DMS79 (cell line): ENCODE measurements around the gene ZNF319.

Experiments
- DNase-seq: peaks from one replicate; lab custom pipeline; 2025; lab: John Stamatoyannopoulos, UW

ZNF319 gene

DNA sequence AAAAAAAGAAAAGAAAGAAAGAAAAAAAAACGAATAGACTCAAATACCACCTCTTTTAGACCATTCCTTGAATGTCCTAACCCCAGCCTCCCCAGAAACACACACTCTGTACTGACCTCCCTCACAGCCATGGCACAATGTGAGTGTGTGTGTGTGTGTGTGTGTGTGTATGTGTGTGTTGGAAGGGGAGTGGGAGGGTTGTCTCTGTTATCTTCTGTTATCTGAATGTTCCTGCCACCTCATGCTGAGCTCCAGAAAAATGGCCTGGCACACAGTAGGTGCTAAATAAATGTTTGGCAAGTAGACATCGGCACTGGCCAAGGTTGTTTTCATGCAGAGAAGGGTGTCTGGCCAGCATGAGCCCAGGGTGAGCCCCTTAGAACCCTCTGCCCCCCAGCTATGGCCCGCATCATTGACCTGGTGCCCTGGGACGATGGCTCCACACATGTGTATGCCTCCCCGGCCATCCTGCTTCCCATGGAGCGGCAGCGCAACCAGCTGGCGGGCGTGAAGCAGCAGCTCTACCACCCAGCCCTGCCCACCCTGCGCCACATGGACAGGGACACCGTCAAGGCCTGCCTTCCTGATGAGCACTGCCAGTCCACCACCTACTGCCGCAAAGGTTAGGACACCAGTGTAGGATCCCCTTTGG is 22.9 kb downstream of the ZNF319 start:
- no peak for DNase-seq

DNA sequence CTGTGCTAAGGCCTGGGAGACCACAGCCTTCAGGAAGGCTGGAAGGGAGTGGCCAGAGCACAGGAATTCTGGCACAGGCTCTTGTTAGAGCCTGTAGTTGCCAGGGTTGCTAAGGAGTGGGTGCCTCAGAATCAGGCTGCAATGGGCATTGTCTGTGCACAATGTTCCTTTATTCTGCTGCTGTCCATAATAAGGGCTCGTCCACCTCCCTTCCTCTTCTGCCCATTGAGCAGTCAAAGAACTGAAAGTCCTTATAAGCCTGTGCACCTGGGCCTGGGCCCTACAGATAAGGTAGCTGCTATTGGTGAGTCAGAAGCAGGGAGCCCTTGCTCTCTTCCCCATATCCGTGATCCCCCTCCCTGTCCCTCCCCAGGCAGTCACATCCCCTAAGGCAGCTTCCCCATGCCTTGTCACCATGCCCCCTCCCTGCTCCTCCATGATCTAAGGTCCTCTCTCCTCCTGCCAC is 24.1 kb downstream of the ZNF319 start:
- DNase-seq, result no peak

DNA sequence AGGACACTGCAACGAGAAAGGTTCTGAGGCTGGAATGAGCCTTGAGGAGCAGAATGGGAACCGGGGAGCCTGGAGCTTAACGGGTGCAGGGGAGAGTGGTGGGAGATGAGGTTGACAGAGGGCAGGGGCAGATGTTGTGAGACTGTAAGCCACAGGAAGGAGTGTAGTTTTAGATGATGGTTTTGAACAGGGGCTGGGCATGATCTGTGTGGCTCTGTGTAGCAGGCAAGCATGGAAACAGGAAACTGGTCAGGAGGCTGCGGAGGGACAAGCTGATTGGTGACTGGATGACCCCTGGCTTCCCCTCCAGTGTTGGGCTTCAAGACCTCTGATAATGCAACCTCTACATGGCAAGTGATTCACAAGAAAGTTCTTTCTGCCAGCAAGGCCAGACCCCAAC is 28.2 kb downstream of the ZNF319 start:
- no peak for DNase-seq

DNA sequence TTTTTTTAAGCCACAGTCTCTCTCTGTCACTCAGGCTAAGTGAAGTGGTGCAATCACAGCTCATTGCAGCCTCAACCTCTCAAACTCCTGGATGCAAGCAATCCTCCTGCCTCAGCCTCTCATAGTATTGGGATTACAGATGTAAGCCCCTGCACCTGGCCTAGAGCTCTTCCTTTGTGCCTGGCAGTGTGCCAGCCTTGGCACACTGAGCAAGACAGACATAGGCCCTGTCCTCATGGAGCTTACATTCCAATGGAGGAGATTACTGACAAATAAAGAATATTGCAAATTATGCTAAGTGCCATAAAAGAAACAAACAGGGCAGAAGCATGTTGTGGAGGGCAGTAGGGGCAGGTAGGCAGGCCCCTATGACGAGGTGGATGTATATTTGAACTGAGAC is 28.6 kb downstream of the ZNF319 start:
- no peak for DNase-seq

DNA sequence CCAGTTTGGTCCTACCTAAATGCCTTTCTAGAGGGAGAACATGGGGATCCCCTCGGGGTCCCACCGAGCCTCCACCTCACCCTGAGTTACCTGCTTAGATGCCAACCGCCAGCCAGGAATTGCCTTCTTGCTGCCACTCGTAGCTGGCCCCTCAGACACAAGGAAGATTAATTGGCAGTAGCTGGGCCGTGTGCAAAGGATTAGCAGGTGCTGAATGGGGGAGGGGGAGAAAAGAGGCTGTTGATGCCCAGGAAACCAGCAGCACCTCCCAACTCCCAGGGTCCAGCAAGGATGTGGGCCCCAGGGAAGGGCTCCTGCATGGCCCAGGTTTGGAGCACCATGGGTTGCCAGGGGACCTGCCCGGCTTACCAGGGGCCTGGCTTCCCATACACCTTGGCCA is 29.5 kb downstream of the ZNF319 start, which contains the start of gene CNGB1:
Gene CNGB1, minus strand, starts transcription at position 159 of the 400 bp plus-strand sequence. CDS start 3,842 bp downstream, outside the sequence.
- no peak for DNase-seq

DNA sequence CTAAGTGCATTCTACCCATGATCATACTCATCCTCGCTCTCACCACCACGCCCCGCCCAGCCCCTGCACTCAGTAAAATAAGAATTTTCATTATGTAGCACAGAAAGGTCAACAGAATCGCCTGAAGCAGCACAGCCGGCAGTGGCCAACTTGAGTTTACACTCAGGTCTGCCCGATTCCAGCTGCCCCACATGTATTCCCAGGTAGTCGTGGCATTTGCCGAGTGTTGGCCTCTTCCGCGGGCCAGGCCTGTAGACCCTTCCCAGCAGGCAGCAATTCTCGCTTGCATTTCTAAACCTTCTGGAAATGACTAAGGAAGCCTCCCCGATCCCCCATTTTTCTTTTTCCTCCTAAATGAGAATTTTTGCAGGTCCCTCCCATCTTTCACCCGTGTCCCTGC is 30.2 kb downstream of the ZNF319 start:
- no peak for DNase-seq

DNA sequence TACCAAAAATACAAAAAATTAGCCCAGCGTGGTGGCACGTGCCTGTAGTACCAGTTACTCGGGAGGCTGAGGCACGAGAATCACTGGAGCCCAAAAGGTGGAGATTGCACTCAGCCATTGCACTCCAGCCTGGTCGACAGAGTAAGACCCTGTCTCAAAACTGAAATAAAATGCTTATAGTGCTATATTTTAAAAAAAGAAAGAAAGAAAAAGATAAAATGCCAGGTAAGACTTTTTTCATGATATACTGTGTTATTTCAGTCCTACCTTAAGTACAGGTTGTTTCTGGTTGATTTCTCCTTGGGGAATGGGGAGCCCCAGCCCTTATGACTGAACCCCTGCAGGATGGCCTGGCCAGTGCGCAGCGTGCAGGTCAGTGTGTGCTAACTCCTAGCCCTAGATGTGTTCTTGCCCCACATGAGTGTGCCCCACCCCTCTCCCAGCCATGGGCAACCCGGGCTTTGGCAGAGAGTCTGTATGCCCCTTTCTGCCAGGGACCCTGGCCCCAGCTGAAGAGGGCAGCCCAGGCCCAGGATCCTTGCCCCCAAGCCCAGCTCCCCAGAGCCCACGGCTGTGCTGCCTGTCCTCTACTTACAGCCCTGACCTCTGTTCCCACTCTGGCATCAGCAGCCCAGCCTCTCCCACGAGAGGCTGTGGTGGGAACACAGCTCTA is 30.9 kb downstream of the ZNF319 start:
- no peak for DNase-seq

DNA sequence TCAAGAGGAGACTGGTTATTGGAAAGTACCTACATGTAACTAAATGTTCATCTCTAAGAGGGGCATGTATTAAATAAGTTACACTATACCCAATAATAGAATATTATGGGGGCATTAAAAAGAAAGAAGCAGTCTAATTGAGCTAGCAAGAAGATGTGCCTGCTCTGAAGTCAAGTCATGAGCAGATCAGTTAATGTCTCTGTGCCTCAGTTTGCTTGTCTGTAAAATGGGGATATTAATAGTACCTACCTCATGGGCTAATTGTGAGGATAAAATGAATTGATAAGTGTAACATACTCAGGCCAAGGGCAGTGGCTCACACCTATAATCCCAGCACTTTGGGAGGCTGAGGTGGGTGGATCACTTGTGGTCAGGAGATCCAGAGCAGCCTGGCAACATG is 32.6 kb downstream of the ZNF319 start:
- DNase-seq, result no peak

DNA sequence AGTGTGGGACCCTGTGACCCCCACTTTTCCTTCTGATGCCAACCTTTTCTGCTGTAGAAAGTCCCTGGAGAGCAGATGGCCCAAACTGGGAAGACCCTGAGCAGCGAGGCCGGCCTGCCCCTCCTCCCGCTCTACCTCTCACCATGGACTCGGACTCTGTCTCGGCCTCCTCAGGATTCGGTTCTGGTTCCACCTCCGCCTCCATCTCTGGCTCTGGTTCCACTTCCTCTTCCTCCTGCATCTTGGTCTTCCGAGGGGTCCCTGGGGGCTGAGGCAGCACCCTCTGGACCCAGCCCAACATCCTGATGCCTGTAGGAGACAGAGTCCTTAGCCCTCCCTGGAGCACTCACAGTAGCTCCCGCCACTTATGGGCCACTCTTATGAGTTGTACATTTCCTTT is 33.5 kb downstream of the ZNF319 start:
- no peak for DNase-seq

DNA sequence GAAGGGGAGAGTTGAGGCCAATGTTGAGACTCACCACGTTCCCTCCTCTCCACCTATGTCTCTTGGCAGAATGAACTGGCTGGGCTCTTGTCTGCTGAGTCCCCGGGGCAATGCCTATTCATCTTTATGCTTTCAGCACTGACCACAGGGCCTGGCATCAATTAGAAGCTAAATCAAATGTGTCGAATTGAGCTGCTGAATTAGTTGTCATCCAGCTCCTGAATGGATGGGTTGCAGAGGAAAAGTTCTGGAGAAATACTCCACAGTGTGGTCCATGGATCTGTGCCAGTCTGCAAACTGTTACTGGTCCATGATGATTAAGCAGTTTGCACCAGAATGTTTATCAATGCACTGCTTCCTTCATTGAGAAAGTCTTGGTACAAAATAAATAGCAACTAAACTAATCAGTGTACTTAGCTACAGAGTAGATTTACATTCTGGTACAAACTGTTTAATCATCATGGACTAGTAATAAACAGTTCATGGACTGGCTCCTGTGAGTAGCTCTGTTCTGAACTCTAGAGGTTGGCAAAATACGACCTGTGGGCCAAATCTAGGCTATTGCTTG is 34.2 kb downstream of the ZNF319 start:
- DNase-seq, result peak; percentile 4

DNA sequence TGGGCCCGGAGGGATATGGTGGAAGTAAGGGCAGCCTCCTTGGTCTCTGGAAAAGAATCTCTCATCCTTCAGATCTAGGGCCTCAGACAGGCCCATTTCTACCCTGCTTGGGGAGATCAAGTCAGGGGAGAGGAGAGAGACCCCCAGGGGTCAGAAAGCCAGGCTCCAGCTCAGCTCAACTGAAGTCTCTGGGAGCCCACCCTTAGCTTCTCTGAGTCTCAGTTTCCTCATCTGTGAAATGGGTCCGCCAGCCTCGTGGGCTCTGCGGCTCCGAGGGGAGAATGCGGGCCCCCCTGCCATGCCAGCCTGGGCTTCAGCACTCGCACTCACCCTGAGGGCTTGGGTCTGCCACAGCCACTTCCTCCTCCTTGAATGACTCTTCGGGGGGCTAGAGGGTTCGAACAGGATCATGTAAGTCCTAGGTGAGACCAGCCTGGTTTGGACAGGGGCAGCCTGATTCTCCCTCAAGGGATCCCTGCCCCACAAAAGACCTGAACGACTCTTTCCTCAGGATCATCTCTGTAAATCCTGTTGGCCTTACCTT is 36.2 kb downstream of the ZNF319 start:
- no peak for DNase-seq

DNA sequence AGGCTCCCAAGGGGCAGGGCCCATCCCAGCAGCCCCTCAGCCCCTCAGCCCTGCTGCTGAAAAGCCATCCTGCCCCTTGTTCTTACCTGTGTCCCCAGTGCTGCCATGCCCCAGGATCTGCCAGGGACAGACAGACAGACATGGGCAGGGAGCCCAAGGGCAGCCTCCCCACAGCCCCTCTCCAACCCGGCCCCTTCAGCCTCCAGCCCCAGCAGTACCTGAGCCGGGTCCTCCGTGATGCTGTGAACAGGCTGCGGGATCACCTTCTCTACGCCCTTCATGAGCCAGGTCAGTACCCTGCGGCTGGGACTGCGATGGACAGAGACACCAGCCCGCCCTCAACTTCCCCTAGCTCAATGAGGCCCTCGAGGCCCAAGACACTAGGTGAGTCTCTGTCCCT is 37.7 kb downstream of the ZNF319 start:
- DNase-seq, result no peak

DNA sequence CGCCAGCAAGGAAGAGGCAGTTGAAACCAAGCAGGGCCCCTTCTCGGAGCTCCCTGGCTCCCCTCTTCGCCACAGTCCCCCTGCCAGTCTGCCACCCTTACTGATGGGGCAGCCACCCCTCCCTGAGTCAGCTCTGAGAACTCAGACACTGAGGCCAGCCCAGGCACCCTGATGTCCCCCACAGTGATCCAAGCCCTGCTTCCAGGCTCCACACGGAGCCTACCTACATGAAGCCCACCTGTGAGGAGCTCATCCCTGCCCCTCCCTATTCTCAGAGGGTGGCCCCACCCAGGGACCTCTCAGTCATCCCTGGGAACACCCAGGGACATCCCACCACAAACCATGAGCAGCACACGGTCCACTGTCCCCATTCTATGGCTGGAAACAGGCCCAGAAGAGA is 38.4 kb downstream of the ZNF319 start:
- DNase-seq, result no peak

DNA sequence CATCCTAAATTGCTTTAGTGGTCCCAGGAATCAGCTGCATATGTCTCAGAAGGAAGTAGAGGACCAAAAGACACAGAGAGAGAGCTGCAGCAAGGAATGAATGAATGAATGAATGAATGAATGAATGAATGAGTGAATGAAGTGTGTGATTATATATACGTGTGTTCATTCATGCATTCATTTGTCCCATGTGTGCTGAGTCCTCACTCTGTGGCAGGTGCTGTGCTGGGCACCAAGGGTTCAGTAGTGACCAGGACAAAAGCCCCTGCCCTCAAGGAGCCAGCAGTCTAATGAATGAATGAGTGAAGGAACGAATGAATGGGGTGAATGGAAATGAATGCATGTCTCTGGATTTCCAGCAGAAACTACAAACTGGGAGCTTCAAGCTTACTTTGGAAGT is 38.9 kb downstream of the ZNF319 start:
- no peak for DNase-seq

DNA sequence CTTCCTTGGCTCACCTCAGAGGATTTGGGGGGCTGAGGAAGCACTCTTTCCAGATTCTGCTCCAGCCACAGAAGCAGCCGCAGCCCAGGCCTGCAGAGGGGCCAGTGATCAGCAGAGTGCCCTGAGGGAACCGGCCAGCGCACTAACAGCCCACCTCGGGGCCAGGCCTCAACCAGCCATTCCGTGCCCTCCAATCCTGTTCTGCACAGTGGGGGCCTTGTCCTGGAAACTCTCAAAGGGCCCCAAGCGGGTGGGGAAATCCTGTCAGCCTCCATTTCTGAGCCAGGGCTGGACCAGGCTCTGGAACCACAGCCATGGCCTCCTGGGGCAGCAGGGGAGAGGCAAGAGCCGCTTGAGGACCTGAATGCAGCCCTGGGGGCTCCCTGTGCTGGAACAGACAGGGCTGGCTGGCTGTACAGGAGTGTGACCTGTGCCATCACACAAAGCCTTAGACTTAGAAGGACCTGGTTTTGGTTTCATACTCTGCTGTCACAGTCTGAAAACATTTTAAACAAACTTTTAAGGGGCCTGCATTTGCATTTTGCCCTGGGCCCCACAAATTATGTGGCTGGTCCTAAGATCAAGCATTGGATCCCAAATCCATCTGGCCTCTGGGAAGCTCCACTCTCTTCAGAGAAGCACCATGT is 39.5 kb downstream of the ZNF319 start:
- DNase-seq, result no peak

DNA sequence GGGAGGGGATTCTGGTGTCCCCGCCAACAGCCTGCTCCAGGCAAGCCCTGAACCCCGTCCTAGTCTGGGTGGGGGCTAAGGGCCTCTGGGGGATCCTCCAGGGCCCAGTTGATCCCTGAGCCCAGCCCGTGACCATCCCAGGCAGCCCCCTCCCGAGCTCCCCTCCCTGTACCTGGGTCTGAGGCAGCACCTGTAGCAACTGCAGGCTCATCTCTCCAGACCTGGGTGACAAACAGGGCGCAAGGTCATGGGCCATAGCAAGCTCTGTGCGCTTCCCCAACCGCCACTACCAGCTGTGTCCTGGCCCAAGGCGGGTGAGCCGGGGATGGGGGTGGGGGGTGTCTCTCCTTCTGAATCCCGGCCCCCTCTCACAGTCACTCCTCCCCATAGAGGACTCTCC is 40.2 kb downstream of the ZNF319 start:
- DNase-seq, result no peak

DNA sequence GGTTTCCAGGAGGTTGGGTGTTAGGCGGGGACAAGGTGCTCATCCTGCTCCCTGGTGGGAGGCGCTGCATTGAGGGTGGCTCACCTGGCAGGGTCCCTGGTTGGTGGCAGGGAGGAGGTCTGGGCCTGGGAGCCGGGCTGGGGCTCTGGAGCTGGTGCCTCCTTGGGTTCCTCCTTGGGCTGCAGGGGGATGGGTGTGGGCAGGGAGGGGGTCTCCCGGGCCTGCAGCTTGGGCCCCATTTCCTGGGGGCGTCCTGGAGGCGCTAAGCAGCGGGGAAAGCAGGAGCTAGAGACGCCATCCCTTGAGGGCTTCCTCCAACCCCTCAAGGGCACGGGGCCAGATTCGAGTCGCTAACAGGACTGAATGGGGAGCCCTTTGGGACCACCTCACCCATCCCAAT is 40.7 kb downstream of the ZNF319 start:
- no peak for DNase-seq

DNA sequence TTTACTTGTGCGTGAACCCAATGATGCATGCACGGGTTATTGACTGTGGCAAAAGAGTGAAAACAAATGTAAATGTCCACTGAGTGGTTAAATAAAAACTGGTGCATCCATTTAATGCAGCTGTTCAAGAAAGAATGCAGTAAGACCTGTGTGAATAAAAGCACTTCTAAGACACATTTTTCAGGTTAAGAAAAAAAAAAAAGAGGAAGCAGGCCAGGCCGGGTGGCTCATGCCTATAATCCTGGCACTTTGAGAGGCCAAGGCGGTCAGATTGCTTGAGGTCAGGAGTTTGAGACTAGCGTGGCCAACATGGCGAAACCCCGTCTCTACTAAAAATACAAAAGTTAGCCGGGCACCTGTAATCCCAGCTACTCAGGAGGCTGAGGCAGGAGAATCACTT is 41.4 kb downstream of the ZNF319 start:
- DNase-seq, result no peak

DNA sequence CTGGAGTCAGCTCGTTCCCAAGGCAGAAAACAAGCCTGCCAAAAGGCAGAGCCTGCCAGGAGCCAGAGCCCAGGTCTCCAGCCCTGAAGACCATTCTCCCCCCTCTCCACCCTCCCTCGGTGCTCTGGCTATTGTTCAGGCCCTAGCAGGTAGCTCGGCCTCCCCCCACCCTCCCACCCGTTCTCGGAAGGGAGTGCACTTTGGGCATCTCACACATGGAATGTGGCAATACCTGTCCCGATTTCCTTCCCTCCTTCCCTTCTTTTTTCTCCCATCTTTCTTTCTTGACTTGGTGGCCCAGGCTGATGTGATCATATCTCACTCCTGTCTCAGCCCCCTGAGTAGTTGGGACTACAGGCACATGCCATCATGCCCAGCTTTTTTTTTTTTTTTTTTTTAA is 41.9 kb downstream of the ZNF319 start:
- DNase-seq, result no peak

DNA sequence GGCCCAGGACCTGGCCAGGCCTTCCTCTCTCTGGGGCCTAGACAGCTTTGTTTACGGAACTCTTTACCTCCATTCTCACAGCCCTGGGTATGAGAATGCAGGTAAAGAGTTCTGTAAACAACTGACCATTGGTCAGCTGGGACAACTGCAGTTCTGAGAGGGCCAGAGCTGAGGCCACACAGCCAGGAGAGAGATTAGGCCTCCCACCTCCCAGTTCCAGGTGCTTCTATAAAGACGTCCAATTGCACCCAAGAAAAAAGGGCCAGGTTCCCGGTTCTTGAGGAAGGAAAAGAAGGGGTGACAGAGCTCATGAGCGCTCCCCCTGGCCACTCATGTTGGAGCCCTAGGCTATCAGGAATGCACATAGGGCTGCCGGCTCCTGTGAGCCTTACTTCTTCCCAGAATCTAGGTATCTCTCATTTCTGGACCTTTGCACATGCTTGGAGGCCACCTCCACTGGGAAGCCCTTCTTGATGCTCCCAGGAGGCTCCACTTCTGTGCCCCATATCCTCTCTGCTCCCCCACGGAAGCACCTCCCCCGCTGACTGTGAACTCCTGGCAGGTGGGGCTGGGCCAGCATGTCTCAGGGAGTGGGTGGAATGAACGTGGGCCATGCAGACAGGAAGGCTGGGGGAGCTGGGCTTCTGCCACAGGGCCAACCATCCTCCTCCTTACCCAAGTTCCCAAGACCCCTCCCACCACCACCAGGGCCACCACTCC is 42.6 kb downstream of the ZNF319 start:
- no peak for DNase-seq

DNA sequence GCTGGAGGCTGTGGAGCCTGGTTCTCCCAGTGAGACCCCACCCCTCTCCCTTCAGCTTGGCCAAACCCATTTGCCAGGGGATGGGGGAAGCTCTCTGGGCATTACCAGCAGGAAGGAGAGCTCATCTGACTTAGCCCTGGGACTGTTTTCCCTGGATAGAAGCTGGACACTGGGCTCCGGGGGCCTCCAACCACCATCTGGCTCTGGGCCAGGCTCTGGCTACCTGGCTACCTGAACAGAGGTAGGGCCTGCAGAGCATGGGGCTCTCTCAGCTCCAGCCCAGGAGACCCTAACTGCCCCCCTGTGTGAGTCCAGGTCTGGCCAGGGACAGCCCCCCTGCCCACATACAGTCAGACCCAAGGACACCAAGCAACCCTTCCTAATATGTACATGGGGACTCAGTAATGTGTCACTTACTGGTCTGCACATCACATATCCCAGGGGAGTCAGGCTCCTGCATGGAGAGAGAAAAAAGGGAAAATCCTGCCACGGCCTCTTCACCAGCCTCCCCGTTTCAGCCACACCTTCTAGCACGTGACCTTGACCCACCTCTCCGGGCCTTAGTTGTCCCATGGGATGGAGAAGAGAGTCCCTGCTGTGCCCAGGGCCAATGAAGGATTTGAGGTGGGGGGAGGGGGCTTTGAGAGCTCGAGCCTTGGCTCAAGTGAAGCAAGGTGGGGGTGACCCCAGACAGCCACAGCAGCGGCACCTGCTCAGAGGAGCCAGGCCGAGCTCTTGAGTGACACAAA is 43.4 kb downstream of the ZNF319 start:
- DNase-seq, result no peak
